HG02884 (cell line): ENCODE measurements around the gene STK32C.
"Not testable (repeated sequence)": the region's sequence is repeated elsewhere in the genome, so short reads cannot be mapped to it uniquely, and the experiment has no call there.

ENCODE experiments used
- ATAC-seq: cut with Tn5 transposase; IDR thresholded peaks from one replicate; pipeline ENCODE4 v1.9.1; 2021; ENCODE audit warnings: mild to moderate bottlenecking, moderate library complexity; ENCODE audit not compliant: unreplicated experiment

STK32C gene

DNA sequence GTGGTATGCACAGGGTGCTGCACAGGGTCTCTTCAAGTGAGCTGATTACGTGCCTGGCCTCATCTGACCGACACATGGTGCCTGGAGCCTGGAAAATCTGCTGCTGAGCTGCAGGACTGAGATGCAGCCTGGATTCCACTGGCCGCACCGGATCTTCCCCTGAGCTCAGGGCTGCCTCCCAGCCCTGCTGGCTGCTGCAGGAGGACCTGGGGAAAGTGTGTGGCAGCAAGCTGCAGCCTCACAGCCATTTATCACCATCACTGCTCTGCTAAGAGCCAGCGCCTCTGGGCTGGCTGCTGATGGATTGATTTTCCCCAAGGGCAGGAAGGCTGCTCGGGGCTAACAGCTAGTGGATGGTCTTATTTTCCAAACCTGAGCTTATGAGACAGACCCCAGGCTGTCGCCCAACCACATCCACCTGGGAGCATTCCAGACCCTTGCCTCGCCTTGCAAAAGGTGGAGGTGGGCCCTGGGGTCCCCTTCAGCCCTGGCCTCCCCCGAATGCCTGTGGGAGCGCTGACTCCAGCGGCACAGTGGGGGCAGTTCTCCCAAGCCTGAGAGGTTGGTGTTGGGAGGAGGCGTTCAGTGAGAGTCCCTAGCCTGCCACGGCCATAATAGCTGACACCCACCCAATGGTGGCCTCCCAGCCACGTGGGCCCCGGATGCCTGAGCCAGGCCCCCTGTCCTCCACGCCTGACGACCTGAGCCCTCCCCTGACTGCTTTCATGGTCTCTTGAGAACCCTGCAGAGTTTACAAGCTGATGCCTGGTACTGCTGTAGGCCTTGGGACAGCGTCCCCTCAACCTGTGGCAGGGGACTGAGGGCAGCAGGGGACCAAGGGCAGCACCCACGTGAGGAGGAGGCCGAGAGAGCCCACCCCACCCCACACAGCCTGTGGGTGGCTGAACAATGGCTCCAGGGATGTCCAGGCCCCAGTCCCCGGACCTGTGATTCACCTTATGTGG, 38.2 kb downstream of the STK32C start:
- no peak for ATAC-seq

DNA sequence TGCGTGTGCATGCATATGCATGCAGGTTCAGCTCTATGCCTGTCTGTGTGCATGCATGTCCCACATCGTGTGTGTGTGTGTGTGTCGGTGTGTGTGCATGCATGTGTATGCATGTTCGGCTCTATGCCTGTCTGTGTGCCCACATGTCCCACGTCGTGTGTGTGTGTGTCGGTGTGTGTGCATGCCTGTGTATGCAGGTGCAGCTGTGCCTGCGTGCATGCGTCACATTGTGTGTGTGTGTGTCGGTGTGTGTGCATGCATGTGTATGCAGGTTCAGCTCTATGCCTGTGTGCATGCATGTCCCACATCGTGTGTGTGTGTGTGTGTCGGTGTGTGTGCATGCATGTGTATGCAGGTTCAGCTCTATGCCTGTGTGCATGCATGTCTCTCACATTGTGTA, 39.8 kb downstream of the STK32C start:
- not testable (repeated sequence) for ATAC-seq

DNA sequence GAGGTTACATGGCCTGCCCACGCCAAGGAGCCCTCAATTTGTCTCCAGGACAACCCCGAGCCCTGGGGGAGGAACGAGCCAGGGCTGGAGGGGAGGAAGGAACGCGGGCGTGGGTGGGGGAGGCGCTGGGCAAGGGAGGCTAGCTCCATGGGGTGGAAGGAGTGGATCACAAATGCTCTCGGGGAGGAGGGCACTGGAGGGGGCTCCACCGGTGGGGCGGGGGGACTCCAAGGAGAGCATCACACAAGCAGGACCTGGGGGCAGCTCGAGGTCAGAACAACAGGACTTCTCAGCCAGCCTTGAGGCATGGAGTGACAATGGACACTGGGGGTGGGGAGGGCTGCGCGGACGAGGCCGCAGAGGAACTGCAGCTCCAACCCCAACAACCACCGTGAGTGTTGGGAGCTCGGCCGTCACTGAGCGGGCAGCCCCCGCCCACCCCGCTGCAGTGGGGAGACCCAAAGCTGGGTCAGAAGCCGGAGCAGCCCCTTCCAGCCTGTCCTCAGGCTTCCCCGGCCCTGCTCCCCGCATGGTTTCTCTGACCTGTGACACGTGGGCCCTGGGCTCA, 41.1 kb downstream of the STK32C start:
- no peak for ATAC-seq

DNA sequence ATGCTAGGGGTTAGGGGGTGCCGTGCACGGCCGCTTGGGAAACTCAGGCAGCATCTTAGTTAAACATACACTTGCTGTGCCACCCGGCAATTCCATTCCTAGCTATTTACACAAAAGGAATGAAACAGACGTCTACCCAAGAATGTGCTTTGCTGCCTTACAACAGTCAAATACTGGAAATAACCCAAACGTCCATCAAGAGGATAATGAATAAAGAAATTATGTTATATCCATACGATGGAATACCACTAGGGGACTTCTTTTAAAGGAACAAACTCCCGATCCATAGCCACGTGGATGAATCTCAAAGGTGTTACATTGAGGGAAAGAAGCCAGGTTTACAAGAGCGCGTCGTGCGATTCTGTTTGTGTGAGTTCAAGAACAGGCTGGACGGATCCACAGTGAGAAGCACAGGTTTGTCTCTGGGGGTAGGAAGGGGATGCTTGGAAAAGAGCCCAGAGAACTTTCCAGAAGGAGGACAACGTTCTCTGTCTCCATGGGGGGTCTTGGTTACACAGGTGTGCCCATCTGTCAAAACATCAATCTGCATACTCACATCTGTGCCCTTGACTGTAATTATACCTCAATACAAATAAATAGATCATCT, 41.8 kb downstream of the STK32C start:
- no peak for ATAC-seq

DNA sequence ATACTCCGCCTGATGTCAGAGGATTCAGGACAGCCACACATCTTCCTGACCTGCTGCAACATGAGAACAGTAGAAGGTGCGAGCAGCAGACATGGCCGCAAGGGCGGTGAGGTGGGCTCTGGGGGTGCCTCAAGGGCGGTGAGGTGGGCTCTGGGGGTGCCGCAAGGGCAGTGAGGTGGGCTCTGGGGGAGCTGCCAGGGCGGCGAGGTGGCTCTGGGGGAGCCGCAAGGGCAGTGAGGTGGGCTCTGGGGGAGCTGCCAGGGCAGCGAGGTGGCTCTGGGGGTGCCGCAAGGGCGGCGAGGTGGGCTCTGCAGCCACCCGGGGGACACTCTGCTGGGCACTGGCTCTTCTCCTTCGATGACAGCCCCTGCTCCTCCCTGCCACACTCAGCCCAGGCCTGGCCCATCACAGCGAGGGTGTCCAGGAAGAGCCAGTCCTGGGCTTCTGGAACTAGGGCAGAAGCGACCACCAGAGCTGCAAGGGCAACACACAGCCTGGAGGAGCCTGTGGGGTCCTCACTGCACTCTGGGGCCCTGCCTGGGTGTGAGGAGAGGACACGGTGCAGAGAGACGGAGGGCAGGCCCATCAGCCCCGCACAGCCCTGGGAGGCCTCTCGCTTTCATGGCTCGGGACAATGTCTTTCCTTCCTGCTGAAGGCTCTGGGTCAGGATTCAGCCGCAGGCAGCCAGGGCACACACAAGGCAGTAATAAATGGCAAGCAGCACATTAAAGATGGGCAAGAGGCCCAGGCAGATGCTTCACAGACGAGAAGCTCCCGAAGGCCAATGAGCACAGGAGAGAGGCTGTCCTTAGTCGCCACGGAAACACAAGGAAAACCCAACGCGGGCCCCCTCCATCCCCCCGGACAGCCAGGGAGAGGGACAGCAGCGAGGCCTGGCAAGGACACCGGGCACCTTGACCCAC, 42.5 kb downstream of the STK32C start:
- ATAC-seq, result no peak

DNA sequence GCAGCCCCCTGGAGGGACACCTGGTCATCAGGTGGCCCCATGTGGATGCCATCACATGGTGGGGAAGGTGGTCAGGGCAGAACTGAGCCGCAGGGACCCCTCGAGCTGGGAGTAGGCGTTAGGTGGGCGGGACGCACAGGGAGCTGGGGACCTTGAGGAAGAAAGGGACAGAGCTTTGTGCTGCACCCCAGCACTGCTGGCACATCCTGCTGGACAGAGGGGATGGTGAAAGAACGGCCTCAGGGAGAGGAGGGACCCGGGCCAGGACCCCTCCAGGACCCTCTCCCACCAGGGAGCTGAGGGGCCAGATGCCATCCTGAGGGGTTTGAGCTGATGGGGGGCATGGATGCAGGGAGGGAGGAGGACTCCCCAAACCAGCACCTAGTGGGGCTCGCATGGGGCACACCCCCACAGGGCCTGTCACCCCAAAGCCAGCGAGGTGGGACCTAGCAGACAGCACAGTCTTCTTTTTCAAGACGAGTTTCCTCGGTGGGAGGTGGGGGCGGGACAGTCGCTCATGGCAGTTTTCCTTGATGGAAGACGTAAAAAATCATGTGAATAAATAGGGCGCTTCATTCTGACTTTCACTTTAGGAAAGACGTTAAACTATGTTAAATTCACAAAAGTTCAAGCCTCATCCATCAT, 43.3 kb downstream of the STK32C start:
- no peak for ATAC-seq

DNA sequence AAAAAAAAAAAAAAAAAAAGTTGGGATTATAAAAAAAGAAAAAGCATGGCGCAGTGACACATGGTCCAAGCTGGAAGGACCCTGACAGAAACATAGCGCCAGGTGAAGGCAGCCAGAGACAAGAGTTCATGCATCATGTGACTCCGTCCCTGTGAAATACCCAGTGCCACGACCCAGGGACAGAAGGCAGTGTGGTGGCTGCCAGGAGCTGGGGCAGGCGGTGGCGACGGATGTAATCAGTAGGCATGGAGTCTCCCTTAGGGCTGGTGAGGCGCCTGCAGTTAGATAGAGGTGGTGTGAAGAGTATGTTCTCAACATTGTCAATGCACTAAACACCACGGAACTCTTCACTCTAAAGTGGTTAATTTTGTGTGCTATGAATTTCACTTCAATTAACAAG, 43.9 kb downstream of the STK32C start:
- no peak for ATAC-seq

DNA sequence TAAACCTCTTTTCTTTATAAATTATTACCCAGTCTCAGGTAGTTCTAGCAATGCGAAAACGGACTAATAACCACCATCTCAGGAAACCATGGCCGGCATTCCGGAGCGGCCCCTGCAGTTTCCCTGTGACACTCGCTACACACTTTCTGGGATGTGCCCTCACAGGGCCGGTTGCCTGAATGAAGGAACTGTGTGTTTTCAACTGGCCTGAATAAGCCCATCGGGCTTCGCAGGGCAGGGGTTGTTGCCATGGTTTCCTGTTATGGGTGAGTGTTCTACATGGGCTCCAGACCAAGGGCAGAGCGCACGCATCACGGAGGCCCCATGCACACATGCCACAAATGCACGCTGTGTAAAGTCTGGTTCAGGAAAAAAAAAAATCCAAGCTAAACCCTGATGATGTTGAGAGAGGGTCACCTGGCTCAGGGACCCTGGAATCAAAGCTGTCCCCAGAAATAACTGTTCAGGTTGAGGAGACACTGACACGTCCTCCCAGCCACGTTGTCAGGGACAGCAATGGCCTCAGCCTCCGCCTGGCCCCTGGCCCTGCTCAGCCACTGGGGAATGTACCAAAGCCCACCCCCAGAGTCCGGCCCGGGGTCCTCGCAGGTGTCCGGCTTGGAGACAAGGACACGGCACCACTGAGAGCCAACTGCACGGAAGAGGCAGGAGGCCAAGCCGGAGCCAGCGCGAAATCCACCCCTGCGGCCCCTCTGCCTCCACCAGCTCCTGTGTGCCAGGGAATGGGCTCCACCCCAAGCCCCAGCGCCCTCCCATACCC, 47.9 kb downstream of the STK32C start:
- no peak for ATAC-seq

DNA sequence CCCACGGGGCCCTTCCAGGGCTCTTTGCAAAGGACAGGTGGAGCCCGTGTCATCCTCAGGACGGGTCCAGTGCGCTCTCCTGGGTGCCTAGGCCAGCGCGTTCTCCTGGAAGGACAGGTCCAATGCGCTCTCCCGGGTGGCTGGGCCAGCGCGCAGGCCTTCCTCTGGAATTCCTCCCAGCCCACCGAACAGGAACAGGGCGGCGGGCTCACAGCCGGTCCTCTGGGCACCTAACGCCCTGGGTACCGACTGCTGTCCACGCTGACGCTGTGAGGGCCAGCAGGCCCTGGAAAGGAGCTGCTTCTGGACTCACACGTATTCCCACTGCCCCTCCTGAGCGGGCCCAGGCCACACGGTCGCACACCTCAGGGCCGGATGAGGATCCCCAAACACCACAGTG, 49.3 kb downstream of the STK32C start:
- no peak for ATAC-seq

DNA sequence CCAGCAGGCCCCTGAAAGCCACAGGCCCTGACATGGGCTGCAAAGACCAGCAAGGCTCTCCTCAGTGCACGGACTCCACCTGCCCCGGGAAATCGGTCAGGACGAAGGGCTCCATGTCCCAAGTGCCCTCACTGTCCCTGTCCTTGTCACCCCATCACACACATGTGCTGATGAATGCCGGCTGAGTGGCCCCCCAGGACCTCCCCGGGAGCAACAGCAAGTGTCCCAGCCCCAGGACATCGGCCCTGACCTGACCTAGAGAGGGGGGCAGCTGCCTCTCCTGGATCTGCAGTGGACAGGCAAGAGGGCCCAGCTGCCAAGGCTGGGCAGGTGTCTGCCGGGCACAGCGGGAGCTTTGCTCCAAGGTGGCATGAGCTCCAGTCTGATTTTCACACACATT, 49.8 kb downstream of the STK32C start:
- ATAC-seq, result no peak

DNA sequence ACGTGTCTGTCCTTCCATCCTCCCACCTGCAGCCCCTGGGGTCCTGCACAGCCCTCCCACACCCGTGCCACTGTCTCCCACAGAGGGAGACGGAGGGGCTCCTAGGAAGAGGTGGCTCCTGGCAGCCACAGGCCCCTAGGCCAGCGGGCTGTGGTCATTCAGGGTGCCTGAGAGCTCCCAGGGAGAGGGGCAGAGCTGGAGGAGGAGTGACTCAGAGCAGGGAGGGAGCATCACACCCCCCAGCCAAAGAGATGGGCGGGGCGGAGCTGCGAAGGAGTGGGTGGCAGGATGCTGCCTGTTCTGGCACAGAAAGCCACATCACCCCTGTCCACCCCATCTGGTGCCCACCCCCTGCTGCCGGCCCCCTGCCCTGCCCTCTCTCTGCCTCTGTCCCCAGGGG, 50.5 kb downstream of the STK32C start:
- no peak for ATAC-seq

DNA sequence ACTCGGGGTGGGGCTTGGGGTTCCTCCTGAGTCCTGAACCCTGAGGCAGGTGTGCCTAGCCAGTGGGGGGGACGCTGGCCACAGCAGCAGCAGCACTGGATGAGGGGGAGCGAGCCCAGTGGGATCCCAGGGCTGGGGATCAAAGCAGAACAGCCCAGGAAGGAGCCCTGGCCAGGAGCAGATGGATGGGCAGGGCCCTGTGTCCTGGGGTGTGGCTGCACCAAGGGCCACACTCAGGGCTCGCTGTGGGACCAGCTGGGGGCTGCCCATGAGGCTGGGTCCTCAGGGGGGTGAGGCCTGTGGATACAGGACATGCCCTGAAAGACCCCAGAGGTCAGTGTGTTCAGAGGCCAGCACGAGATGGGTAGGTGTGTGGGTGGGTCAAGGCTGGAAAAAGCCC, 50.9 kb downstream of the STK32C start:
- ATAC-seq, result no peak

DNA sequence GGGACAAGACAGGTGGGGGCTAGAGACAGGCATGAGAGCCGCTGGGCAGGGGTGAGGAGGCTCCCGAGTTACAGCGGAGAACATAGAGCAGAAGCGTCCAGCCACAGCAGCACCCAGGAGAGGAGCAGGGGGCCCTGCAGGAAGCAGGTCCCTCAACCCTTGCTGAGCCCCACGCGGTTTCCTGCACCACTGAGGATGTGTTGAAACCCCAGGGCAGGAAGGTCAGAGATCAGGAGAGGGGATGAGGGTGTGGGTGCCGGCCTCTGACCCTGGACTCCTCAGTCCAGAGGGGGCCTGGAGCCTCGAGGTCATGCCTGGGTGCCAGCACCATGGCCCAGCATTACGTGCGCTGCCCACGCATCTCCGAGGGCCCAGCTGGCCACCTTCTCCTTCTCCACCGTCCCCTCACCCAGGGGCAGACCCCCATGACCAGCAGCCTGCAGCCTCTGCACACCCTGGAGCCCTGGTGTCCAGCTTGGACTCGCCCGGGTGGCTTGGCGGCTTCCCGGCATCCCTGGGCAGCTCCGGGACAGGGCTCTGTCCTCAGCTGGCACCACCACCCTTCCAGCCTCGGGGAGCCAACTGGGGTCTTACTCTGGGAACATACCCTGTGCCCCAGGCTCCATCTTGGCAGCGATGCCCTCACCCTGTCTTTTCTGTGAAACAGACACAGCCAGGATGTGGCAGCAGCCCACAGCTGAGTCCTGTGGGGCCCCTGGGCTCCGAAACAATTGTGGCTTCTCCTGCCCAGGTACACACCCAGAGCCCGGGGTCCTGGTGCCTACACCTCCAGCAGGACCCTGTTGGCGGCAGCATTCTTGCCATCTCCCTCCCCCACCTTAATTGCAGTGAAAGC, 52.0 kb downstream of the STK32C start:
- ATAC-seq, result no peak

DNA sequence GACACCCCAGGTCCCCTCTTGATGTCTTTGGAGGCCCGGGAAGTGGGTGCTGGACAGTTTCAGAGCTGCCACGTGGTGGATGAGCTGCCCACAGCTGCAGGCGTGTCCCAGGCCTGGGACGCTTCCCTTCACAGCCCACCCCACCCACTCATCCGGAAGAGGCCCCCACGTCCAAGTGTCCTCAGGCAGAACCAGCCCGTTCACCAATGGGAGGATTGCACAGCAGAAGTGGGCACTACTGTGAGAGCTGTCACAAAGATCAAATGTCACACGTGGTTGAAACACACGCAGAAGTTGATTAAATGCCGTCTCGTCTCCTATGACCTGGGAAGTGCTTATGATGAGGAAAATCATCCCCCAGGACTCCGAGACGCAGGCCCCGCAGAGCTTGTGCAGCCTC, 52.9 kb downstream of the STK32C start:
- ATAC-seq, result no peak

DNA sequence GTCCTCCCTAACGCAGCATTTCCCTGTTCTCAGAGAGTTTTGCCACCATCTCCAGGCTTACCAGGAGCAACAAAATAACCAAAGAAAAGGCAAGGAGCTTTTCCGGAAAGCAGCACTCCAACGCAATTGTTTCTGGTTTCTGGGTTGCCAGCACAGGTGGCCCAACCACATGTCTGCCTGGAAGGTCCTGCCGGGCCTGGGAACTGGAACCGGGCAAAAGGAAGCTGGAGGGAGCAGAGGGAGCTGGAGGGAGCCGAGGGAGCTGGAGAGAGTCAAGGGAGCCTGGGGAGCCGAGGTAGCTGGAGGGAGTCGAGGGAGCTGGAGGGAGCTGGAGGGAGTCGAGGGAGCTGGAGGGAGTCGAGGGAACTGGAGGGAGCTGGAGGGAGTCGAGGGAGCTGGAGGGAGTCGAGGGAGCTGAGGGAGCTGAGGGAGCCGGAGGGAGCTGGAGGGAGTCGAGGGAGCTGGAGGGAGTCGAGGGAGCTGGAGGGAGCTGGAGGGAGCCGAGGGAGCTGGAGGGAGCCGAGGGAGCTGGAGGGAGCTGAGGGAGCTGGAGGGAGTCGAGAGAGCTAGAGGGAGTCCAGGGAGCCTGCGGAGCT, 54.6 kb downstream of the STK32C start:
- ATAC-seq, result no peak

DNA sequence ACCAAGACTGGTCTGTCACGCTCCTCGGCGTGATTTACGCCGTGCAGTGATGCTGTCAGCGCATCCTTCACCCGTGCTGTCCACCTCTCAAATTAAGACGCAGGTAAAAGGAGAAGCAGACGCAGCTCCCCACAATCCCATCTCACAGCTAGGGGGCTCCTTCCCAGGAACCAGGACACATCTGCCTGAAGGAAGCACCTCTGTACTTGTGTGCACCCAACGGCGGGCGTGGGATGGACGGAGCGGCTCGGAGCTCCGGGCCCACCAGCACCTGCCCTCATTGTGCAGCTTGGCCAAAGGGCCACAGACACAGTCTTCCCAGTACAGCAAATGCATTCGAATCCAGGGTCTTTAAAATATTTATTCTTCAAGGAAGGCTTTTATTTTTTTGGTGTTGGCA, 55.3 kb downstream of the STK32C start:
- no peak for ATAC-seq

DNA sequence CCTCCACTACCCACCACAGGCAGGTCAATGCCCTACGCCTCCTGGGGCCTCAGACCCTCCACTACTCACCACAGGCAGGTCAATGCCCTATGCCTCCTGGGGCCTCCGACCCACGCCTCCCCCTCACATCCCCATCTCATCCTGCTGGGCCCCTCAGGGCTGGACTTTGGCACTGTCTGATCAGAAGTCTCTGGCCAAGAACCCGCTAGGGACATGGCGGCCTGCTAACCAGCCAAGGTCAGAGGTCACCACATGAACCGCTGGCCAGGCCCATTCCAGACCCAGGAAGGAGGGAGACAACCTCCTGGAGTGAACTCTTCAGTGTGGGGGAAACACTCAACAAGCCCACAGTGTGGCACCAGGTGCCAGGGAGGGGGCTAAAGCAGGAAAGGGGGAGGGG, 55.8 kb downstream of the STK32C start:
- no peak for ATAC-seq
